ENCODE data around the gene MARK4.

DNA sequence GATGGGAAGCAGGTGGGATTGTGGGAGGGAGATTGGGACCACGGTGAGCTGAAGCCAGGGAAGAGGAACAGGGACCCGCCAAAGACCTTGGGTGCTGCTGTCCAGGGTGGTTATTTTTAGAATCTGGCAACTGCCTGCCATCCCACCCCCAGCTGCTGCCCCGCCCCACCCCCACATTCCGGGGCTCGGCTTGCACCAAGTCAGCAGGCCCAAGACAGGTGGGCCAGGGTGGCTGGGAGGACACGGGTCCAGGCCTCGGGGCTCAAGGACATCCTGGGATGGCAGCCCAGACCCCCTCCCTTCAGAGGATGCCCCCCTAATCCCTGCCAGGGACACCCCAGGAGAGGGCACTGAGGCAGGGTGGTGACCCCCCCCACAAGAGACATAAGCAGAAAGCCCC is 70.8 kb downstream of the MARK4 start:
- TF ChIP-seq, protein P1, sequence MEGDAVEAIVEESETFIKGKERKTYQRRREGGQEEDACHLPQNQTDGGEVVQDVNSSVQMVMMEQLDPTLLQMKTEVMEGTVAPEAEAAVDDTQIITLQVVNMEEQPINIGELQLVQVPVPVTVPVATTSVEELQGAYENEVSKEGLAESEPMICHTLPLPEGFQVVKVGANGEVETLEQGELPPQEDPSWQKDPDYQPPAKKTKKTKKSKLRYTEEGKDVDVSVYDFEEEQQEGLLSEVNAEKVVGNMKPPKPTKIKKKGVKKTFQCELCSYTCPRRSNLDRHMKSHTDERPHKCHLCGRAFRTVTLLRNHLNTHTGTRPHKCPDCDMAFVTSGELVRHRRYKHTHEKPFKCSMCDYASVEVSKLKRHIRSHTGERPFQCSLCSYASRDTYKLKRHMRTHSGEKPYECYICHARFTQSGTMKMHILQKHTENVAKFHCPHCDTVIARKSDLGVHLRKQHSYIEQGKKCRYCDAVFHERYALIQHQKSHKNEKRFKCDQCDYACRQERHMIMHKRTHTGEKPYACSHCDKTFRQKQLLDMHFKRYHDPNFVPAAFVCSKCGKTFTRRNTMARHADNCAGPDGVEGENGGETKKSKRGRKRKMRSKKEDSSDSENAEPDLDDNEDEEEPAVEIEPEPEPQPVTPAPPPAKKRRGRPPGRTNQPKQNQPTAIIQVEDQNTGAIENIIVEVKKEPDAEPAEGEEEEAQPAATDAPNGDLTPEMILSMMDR (IDR thresholded peaks at IDR 0.05 in 2 of 3, conservative IDR thresholded peaks at IDR 0.05 in 1 of 3; ENCODE audit: borderline replicate concordance in 1 of 3, insufficient read depth in 1 of 3, low read depth in 2 of 3, low read length in 2 of 3), result no peak
- TF ChIP-seq POLR2AphosphoS5 (IDR thresholded peaks at IDR 0.05; ENCODE audit: low read depth, low read length) (no peak), EZH2phosphoT487 (IDR thresholded peaks at IDR 0.05; ENCODE audit: borderline replicate concordance) (no peak), TCF7L2 (IDR thresholded peaks at IDR 0.05; ENCODE audit: borderline replicate concordance, extremely low read depth, insufficient read depth, insufficient read length) (no peak), EZH2 (IDR thresholded peaks at IDR 0.05) (no peak), POLR2A (IDR thresholded peaks at IDR 0.05; ENCODE audit: borderline replicate concordance, extremely low read depth, insufficient read depth, insufficient read length) (no peak), ZNF274 (IDR thresholded peaks at IDR 0.05; ENCODE audit: low read depth, low read length) (no peak), SIN3A (IDR thresholded peaks at IDR 0.05; ENCODE audit: low read depth) (no peak), EGR1 (IDR thresholded peaks at IDR 0.05; ENCODE audit: low read depth) (no peak), SP1 (IDR thresholded peaks at IDR 0.05; ENCODE audit: low read depth) (no peak), ELF1 (IDR thresholded peaks at IDR 0.05; ENCODE audit: borderline replicate concordance, low read depth) (no peak), REST (IDR thresholded peaks at IDR 0.05; ENCODE audit: low read depth) (no peak)
- TF ChIP-seq, protein P2, sequence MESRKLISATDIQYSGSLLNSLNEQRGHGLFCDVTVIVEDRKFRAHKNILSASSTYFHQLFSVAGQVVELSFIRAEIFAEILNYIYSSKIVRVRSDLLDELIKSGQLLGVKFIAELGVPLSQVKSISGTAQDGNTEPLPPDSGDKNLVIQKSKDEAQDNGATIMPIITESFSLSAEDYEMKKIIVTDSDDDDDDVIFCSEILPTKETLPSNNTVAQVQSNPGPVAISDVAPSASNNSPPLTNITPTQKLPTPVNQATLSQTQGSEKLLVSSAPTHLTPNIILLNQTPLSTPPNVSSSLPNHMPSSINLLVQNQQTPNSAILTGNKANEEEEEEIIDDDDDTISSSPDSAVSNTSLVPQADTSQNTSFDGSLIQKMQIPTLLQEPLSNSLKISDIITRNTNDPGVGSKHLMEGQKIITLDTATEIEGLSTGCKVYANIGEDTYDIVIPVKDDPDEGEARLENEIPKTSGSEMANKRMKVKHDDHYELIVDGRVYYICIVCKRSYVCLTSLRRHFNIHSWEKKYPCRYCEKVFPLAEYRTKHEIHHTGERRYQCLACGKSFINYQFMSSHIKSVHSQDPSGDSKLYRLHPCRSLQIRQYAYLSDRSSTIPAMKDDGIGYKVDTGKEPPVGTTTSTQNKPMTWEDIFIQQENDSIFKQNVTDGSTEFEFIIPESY (IDR thresholded peaks at IDR 0.05; ENCODE audit: extremely low read depth, insufficient replicate concordance, low read length), result no peak
- TF ChIP-seq, protein P3, sequence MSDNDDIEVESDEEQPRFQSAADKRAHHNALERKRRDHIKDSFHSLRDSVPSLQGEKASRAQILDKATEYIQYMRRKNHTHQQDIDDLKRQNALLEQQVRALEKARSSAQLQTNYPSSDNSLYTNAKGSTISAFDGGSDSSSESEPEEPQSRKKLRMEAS (IDR thresholded peaks at IDR 0.05), result no peak
